DMS53 treated with DMSO at 0.1 percent for 48 hours (cell line): ENCODE results near the gene CDH16.
A peak's percentile ranks its signal among the peaks of the same experiment; 100 is the strongest.
"Not testable (repeated sequence)": the region's sequence is repeated elsewhere in the genome, so short reads cannot be mapped to it uniquely, and the experiment has no call there.

Source experiments
- DNase-seq: peaks from one replicate; lab custom pipeline; 2025; ENCODE audit not compliant: unreplicated experiment; lab: John Stamatoyannopoulos, UW

Gene CDH16

DNA sequence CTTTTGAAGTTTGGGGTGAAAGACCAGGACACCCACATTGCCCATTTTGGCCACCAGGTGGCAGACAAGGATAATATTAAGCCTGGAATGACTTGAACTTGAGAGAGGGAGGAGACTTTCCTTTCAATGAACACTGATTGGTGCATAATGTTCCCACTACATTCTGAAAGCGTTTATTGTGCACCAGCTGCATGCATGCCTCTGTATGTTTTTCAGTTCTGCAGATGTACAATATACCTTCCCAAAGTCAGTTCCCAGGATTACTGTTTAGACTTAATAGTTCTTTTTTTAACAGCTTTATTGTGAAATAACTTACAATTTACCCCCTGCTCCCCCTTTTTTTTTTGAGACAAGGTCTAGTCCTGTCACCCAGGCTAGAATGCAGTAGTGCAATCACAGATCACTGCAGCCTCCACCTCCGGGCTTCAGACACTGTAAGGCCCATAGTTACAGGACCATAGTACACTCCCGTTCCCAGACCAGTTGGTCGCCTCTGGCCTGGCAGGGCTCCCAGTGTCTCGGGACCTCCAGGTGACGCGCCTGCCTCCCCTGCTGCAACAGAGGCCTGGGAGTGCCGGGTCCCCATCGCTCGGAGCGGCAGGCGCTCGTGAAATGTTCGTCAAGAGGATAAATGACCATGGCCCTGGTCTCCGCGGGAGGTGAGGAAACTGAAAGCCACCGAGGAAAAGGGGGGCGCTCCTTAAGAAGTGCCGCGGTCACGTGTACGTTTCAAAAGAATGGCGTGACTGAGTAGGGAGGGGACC lies 28.8 kb upstream of the CDH16 start:
- DNase-seq: peak; percentile 72

DNA sequence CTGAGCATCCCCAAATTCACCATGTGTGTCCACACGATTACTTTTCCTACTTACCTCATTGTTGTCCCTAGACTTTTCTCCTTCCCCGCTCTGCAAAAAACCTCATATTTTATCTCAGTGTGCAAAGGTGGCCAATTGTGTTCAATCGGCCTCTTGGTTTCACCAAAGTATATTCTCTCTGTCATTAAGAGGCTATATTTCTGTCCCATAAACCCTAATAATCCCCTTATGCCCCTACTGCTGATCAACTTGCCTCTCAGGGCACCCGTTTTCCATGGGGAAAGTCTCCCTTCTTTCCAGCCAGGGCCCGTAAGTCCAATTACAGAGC lies 28.3 kb upstream of the CDH16 start:
- no peak for DNase-seq

DNA sequence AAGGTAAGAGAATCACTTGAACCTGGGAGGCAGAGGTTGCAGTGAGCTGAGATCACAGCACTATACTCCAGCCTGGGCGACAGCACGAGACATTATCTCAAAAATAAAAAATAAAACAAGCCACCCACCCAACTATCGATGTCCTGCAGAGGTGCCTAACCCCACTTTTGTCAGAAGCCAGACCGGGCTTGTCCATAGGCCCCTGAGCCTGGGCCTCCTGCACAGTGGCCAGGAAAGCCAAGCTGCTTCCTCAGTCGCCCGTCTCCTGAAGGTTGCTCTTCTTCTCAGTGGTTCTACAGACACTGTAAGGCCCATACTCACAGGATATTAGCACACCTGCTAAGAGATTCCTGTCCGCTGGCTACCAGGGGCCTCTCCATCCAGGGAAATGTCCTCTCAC lies 27.9 kb upstream of the CDH16 start:
- no peak for DNase-seq

DNA sequence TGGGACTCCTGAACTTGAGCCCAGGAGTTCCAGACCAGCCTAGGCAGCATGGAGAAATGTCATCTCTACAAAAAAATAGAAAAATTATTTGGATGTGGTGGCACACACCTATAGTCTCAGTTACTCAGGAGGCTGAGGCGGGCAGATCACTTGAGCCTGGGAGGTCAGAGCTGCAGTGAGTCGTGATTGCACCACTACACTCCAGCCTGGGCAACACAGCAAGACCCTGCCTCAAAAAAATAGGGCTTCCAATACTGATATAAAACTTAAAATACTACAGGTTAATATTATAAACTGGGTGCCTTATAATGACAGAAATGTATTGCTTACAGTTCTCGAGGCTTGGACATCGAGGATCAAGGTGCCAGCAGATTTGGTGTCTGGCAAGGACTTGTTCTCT lies 27.3 kb upstream of the CDH16 start:
- DNase-seq: no peak

DNA sequence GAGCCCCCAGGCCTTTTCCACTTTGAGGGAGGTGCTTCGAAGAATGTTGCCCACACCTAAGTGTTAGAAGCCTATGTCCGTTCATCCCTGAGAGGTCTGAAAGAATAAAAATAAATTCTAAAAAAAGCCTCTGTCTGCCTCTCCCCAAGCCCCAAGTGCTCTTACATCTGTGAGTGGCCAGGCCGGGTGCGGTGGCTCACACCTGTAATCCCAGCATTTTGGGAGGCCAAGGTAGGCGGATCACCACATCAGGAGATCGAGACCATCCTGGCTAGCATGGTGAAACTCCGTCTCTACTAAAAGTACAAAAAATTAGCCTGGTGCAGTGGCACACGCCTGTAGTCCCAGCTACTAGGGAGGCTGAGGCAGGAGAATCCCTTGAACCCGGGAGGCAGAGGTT lies 26.3 kb upstream of the CDH16 start:
- not testable (repeated sequence) for DNase-seq

DNA sequence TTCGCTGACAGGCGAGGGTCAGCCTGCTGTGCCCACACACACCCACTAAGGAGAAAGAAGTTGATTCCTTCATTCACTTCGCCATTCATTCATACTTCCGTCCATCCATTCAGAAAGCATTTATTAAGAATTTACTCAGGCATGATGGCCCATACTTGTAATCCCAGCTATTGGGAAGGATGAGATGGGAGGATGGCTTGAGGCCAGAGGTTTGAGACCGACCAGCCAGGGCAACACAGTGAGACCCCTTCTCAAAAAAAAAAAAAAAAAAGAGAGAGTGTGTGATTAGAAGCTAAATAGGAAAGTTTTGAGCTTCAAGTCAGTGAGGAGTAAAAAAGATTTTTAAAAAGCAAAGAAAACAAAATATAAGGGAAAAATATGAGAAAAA lies 25.4 kb upstream of the CDH16 start:
- DNase-seq: no peak

DNA sequence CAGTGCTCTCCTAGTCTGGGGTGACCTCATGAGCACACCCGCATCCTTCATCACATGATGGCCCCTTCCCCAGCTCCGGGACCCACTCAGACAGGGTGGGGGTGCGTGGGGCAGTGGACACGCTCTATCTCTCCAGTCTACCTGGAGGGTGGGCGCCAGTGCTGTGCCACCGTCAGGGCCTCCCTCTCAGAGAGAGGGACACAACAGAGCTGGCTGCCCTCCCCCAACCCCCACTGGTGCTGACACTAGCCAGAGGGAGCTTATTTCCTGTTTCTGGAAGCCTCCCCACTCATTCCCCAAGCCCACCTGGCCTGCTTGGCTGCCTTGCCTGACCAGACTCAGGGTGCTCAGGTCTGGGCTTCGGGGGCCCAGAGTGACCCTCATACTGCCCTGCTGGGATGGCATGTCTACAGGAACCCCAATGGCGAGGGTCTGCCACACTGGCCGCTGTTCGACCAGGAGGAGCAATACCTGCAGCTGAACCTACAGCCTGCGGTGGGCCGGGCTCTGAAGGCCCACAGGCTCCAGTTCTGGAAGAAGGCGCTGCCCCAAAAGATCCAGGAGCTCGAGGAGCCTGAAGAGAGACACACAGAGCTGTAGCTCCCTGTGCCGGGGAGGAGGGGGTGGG lies 24.9 kb upstream of the CDH16 start:
- no peak for DNase-seq

DNA sequence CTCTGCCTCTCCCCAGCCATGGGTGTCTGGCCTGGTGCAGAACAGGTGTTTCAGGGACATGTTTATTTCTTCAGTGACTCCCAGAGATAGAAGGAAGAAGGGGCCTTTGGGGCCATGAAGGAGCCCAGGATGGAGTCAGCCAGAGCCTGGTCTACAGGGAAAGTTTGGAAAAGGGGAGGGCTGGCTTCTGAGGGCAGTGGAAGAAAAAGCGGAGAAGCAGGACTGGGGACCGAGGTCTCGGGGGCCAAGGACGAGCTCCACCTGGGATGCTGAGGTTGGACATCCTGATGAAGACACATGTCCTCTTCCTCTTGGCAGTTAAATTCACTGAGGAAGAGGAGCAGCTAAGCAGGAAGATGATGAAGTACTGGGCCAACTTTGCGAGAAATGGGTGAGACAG lies 24.3 kb upstream of the CDH16 start:
- no peak for DNase-seq

DNA sequence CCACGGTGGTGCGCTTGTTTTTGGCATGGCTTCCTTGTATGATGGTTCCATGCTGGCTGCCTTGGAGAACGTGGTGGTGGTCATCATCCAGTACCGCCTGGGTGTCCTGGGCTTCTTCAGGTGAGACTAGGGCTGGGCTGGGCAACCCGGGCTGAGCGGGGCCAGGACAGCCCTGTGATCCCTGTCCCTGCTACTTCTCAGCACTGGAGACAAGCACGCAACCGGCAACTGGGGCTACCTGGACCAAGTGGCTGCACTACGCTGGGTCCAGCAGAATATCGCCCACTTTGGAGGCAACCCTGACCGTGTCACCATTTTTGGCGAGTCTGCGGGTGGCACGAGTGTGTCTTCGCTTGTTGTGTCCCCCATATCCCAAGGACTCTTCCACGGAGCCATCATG lies 21.6 kb upstream of the CDH16 start:
- DNase-seq: no peak

DNA sequence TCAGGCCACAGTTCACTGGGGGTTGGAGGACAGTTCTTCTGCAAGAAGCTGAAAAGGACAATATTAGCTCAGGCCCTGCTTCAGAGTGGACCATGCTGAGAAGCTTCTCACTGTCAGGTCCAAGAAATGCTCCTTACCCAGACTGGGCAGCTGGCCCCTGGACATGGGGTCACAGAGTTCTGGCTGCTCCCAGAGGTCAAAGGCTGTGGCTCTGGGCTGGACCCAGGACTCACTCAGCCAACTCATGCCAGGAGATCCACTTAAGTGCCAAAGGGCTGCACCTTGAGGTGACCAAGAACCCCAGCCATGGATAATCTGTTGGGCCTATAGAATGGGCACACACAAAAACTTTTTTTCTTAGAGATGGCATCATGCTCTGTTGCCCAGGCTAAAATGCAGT lies 20.7 kb upstream of the CDH16 start:
- DNase-seq: no peak

DNA sequence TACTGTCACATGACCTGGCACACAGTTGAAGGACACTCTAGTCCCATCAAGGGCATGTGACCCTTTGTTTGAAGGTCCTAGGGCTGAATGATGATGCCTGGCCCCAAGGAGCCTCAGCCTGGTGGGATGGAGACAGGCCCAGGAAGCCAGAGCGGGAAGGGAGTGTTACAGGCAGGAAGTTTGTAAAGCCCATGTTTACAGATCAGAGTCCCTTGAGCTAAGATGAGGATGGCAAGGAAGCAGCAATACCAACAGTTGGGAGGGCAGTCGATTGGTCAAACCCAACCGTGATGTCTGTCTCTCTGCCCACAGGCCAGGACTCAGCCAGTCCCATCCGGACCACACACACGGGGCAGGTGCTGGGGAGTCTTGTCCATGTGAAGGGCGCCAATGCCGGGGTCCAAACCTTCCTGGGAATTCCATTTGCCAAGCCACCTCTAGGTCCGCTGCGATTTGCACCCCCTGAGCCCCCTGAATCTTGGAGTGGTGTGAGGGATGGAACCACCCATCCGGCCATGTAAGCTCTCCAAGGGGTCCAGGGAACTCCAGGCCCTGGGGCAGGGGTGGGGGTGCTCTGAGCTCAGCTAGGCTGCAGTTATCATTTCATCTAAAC lies 19.1 kb upstream of the CDH16 start:
- DNase-seq: no peak

DNA sequence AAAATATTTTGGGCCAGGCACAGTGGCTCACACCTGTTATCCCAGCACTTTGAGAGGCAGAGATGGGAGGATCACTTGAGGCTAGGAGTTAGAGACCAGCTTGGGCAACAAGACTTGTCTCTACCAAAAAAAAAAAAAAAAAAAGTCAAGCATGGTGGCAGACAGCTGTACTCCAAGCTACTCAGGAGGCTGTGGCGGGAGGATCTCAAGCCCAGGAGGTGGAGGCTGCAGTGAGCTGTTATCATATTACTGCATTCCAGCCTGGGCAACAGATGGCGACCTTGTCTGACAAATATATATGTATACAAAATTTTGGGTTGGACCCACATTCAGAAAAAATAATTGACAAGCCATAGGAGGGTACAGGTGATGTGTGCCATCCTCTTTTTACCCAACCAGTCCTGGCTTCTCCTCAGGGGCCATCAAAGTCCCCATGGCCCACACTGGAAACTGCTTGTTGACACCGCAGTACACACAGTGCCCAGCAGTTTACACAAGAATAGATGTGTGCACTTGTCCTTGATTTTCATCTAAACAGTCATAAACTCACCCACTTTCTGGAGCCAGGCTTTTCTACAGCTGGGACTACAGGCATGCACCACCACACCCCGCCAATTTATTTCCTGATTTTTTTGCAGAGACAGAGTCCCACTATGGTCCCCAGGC lies 18.3 kb upstream of the CDH16 start:
- DNase-seq: no peak

DNA sequence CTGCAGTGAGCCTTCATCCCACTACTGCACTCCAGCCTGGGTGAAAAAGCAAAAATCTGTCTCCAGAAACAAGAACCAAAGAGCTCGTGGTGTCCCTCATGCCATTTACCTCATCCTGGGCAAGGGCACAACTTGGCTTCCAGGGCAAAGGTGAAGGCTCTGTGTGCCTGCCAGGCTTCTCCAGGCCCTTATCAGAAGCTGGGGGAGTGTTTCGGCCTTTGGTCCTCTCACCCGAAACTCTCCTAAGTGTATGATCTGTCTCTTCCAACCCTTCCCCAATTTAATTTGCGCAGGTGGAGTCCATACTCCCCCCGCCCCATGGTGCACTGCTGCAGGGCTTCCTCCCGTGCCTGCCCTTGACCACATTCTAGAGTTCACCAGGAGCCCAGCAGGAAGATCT lies 17.8 kb upstream of the CDH16 start:
- DNase-seq: no peak

DNA sequence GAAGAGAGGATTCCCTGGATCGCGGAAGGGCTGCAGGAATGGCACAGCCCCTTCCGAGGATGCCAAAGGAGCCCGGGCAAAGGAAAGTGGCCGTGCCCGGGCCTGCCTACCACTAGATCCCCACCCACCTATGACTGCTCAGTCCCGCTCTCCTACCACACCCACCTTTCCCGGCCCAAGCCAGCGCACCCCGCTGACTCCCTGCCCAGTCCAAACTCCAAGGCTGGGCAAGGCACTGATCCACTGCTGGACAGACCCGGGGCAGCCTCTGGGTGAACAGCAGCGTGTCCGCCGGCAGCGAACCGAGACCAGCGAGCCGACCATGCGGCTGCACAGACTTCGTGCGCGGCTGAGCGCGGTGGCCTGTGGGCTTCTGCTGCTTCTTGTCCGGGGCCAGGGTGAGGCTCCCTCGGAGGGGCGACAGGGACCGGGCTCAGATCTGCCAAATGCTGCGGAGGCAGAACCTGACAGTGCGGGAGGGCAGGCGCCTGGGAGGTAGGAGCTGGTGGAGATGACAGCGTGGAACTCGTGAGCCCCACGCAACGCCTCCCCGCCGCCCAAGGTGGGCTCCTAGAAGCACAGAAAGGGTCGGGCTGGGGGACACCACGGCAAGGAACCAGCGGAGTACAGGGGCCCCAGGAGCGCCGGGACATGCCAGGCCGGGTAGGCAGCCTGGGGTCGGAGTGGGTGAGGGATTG lies 16.8 kb upstream of the CDH16 start, which contains the start of gene CES2:
CES2 (plus strand) TSS at position 203 of the 698 bp plus-strand sequence; CDS start at position 323, 120 bp downstream.
- DNase-seq: no peak

DNA sequence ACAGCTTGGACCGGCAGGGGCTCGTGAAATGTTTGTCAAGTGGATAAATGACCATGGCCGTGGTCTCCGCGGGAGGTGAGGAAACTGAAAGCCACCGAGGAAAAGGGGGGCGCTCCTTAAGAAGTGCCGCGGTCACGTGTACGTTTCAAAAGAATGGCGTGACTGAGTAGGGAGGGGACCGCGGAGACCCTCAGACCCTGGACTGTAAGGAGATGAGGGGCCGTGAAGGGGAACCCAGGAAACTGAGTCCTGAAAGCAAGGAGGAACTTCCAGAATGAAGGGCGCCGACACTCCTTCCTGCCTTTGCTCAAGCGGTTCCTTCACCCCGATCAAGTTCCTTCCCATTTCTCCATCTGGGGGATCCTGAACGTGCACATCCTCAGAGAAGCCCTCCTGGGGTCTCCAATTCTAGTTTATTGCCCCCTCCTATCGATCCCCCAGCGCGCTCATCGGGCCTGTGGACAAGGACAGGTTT lies 16.2 kb upstream of the CDH16 start:
- not testable (repeated sequence) for DNase-seq

DNA sequence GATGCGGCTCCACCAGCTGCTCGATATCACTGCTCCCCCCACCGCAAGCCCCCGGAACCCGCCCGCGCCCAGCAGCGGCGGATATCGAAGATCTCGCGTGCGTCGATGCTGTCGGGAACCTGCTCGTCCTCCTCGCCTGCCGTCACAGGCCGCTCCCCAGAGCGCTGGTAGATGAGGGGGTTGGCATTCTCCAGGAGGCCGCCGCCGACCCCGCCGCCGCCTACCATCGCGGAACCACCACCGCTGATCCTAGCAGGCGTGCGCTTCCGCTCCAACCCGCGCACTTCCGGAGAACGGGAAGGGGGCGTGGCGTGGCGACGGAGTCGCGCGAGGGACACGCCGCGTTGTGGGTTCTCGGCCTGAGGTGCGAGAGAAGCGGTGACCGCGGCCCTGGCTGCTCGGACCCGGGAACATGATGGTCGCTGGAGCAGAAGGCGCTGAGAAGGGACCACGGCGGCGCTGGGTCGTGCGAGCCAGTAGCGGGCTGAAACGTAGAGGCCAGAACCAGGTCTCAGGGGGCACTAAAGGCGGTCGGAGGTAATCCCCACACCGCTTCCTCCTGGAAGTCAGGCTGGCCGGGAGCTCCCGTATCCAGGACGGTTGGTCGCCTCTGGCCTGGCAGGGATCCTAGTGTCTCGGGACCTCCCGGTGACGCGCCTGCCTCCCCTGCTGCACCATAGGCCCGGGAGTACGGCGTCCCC lies 15.6 kb upstream of the CDH16 start, which contains the start of gene CIAO2B:
CIAO2B (minus strand) TSS at position 265 of the 701 bp plus-strand sequence; CDS start at position 227, 38 bp downstream.
- DNase-seq: peak; percentile 68

DNA sequence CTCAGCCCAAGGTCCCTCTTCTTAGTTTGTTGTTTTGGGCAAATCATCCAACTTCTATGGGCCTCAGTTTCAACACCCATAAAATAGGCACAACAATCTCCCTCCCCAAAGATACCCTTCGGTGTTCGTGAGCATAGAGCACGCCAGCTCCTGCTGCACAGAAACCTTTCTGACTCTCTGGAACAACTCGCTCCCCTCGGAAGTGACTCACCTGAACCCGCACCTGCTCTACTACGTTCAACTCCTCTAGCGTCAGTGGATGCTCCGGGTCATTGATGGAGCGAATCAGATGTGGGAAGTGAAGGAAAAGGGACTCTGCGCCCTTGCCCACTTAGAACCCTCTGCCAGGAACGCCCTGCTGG lies 15.1 kb upstream of the CDH16 start:
- no peak for DNase-seq

DNA sequence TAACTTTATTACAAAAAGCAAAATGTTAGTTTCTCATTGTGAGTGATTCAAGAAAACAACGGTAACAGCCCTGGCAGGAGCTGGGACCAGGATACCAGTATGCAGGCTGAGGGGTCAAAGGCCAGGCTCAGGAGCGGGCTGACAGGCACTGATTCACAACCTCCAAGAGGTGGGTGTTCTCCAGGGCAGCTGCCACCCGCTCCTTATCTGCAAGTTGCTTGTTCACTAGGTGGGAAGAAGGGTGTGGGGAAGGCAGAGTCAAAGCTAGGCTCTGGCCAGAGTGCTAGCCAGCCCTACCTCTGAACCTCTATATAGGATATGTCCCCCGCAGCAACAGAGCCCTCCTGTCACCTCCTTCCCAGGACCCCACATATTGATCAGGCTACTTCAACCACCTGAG lies 13.4 kb upstream of the CDH16 start:
- DNase-seq: no peak

DNA sequence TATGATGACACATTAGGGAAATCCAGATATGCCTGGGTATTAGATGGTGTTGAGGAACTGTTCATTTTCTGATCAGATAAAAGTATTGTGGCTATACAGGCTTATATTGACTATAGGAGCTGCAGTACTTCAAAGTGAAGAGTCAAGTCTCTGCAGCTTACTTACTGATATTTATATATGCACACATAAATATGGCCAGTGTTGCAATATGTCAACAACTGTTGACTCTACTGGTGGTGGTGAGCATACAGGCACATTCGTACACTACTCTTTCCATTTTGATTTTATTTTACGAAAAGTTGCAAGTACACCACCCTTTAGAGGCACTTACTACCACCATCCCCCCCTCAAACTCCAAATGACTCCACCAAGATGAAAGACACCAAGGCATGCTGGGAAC lies 13.0 kb upstream of the CDH16 start:
- no peak for DNase-seq

DNA sequence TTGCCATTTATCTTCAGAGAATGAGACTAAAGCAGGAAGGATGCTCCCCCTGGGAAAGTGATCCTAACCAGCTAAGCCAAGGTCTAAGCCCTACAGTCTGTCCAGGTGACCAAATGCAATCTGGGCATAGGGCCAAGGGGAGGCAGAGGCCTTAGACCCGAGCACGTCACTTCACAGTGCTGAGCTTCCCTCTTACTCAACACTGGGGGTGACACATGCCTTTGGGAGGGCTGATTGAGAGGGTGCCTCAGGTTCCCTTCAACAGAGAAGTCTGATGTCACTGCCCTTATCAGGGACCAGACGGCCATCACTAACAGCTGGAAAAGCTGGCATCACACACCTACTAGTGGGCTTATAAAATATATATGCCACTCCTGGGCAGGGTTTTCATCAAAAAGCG lies 11.5 kb upstream of the CDH16 start:
- DNase-seq: no peak
